Measurements from ENCODE around the gene TMEM131. TPM values are rescaled to one million over a fixed set of nuclear protein-coding genes. Genes with fewer than 3 reads are reported as not detected.

TMEM131 gene
- total RNA-seq, 1 experiment from 2014 or later = 29.2 TPM

GRCh38 chr2:98039085-98039756 lies 43.5 kb upstream of the TMEM131 start:
- BruUV-seq (replicated peaks) = no TSS peak
- Mint-ChIP-seq H3K27ac (ENCODE audit: unreplicated experiment) (no peak overlapping the region), H3K4me3 (ENCODE audit: low read depth, unreplicated experiment) (no peak overlapping the region), H3K36me3 (ENCODE audit: insufficient read depth, unreplicated experiment) (no peaks in the 10 kb centered on the region), H3K9me3 (ENCODE audit: low read depth, unreplicated experiment) (peaks cover 4% of the 10 kb centered on the region), H3K4me1 (ENCODE audit: low read depth, unreplicated experiment) (no peaks in the 10 kb centered on the region), H3K27me3 (ENCODE audit: unreplicated experiment) (peaks cover 17% of the 10 kb centered on the region)
- intact Hi-C loops (cut with micrococcal nuclease; ENCODE audit: unreplicated experiment) = no loop called here
- CTCF ChIA-PET = no interaction called here
- DNase-seq = no peak
- no peak for TF ChIP-seq CTCF (IDR thresholded peaks at IDR 0.05; ENCODE audit: unreplicated experiment)

- intact Hi-C loops (cut with micrococcal nuclease; ENCODE audit: unreplicated experiment) = no loop called here
- H3K27me3 Mint-ChIP-seq (ENCODE audit: unreplicated experiment) = peaks cover 14% of the 10 kb centered on the region
- no peak overlapping the region for H3K4me3 Mint-ChIP-seq (ENCODE audit: low read depth, unreplicated experiment)
- DNase-seq = no peak
- no peaks in the 10 kb centered on the region for H3K4me1 Mint-ChIP-seq (ENCODE audit: low read depth, unreplicated experiment)
- H3K27ac Mint-ChIP-seq (ENCODE audit: unreplicated experiment) = no peak overlapping the region
- H3K9me3 Mint-ChIP-seq (ENCODE audit: low read depth, unreplicated experiment) = no peaks in the 10 kb centered on the region
- H3K36me3 Mint-ChIP-seq (ENCODE audit: insufficient read depth, unreplicated experiment) = no peaks in the 10 kb centered on the region
- no peak for TF ChIP-seq CTCF (IDR thresholded peaks at IDR 0.05; ENCODE audit: unreplicated experiment)
- CTCF ChIA-PET = no interaction called here
- BruUV-seq (replicated peaks) = no TSS peak
These were observed 42.1 kb upstream of the TMEM131 start for GRCh38 chr2:98037666-98038336.

- Mint-ChIP-seq H3K27ac (ENCODE audit: unreplicated experiment) (no peak overlapping the region), H3K36me3 (ENCODE audit: insufficient read depth, unreplicated experiment) (no peaks in the 10 kb centered on the region), H3K4me1 (ENCODE audit: low read depth, unreplicated experiment) (no peaks in the 10 kb centered on the region), H3K9me3 (ENCODE audit: low read depth, unreplicated experiment) (no peaks in the 10 kb centered on the region), H3K27me3 (ENCODE audit: unreplicated experiment) (peaks cover 14% of the 10 kb centered on the region), H3K4me3 (ENCODE audit: low read depth, unreplicated experiment) (no peak overlapping the region)
- intact Hi-C loops (cut with micrococcal nuclease; ENCODE audit: unreplicated experiment) = no loop called here
- CTCF ChIA-PET = no interaction called here
- TF ChIP-seq CTCF (IDR thresholded peaks at IDR 0.05; ENCODE audit: unreplicated experiment) = no peak
- DNase-seq = no peak
- BruUV-seq (replicated peaks) = no TSS peak
These were observed 41.5 kb upstream of the TMEM131 start for GRCh38 chr2:98037206-98037605.

- H3K4me3 Mint-ChIP-seq (ENCODE audit: low read depth, unreplicated experiment) = no peak overlapping the region
- CTCF ChIA-PET = interaction anchor here (0.6 kb wide), 1 partner anchor 14 kb away, joined by 3 read pairs; no protein-coding TSS in a partner anchor
- intact Hi-C loops (cut with micrococcal nuclease; ENCODE audit: unreplicated experiment) = no loop called here
- H3K4me1 Mint-ChIP-seq (ENCODE audit: low read depth, unreplicated experiment) = no peaks in the 10 kb centered on the region
- no peak for DNase-seq
- no peaks in the 10 kb centered on the region for H3K9me3 Mint-ChIP-seq (ENCODE audit: low read depth, unreplicated experiment)
- H3K27me3 Mint-ChIP-seq (ENCODE audit: unreplicated experiment) = peaks cover 15% of the 10 kb centered on the region
- BruUV-seq (replicated peaks) = no TSS peak
- H3K27ac Mint-ChIP-seq (ENCODE audit: unreplicated experiment) = no peak overlapping the region
- no peaks in the 10 kb centered on the region for H3K36me3 Mint-ChIP-seq (ENCODE audit: insufficient read depth, unreplicated experiment)
- TF ChIP-seq CTCF (IDR thresholded peaks at IDR 0.05; ENCODE audit: unreplicated experiment) = no peak
These were observed 40.7 kb upstream of the TMEM131 start for GRCh38 chr2:98036349-98037000.
